HCT116 (cell line): ENCODE measurements around the gene ITGAL. TPM values are rescaled to one million over a fixed set of nuclear protein-coding genes. Genes with fewer than 3 reads are reported as not detected.

ENCODE experiments used
- ATAC-seq: fragments of 200-7000 bp; cut with Tn5 transposase; 2 replicates; pipeline ENCODE4 v1.9.1; 2020; ENCODE audit warnings: mild to moderate bottlenecking, moderate library complexity
- BruUV-seq: library from RNA; stranded (reverse); fragments of 400-500 nt; replicated peaks from 2 replicates; lab custom pipeline; 2021; lab: Mats Ljungman, UMichigan
- CTCF ChIA-PET: fragments of 300-600 bp; sonication (Branson Sonifier 250); formaldehyde crosslinking; loops from one replicate; lab custom pipeline; 2021; ENCODE audit warnings: antibody characterized with exemption; lab: Charles Lee
- POLR2A ChIA-PET: fragments of 300-600, 350-600 bp; sonication (Branson Sonifier 250); formaldehyde crosslinking; loops from one replicate; lab custom pipeline; 2021; ENCODE audit warnings: antibody characterized with exemption; lab: Charles Lee
- RAD21 ChIA-PET, 2 experiments: fragments of 300-600 bp; sonication (Branson Sonifier 250); formaldehyde crosslinking; loops; one replicate each; lab custom pipeline; 2023; ENCODE audit warnings: low total read pairs in 2 of 2; ENCODE audit not compliant: uncharacterized antibody in 2 of 2, unreplicated experiment in 2 of 2, low non-redundant PET in 1 of 2; lab: Charles Lee
- DNase-seq: peaks from one replicate; pipeline ENCODE4 v3.0.0-alpha.2; 2010; ENCODE audit warnings: low read depth, low spot score
- H2AFZ ChIP-seq: fragments of 200-600 bp; shearing (Covaris generic), sonication (generic); 2 replicates; pipeline ENCODE4 v1.6.1; 2017; ENCODE audit warnings: low read depth, mixed run types, mixed read lengths, antibody characterized with exemption, low read length; ENCODE audit not compliant: poor library complexity, severe bottlenecking
- H3K27ac ChIP-seq: 2 replicates; pipeline ENCODE4 v1.5.1; 2012; ENCODE audit warnings: low read depth, low read length
- H3K27me3 ChIP-seq: fragments of 200-600 bp; sonication (generic); 2 replicates; pipeline ENCODE4 v1.6.1; 2016; ENCODE audit warnings: mixed run types, low read length, mixed read lengths; ENCODE audit not compliant: insufficient read depth
- H3K36me3 ChIP-seq, 2 experiments: fragments of 200-500 bp in 1 of 2; fragments of 200-600 bp in 1 of 2; sonication (Bioruptor generic) in 1 of 2; sonication (generic) in 1 of 2; 2 replicates each; pipeline versions ENCODE4 v1.5.1 to v1.6.1; 2014 to 2016; ENCODE audit warnings: low read length in 2 of 2, inconsistent platforms in 1 of 2, mixed read lengths in 1 of 2, mixed run types in 1 of 2; ENCODE audit not compliant: insufficient read depth in 2 of 2, control insufficient read depth in 1 of 2
- H3K4me1 ChIP-seq, 2 experiments: fragments of 200-600 bp in 1 of 2; sonication (generic) in 1 of 2; 2 replicates each; pipeline versions ENCODE4 v1.5.1 to v1.6.1; 2012 to 2017; ENCODE audit warnings: low read length in 2 of 2, inconsistent platforms in 1 of 2, mild to moderate bottlenecking in 1 of 2, mixed read lengths in 1 of 2, mixed run types in 1 of 2, moderate library complexity in 1 of 2; ENCODE audit not compliant: insufficient read depth in 2 of 2, control insufficient read depth in 1 of 2
- H3K4me2 ChIP-seq: fragments of 200-600 bp; sonication (generic); 2 replicates; pipeline ENCODE4 v1.6.1; 2017; ENCODE audit warnings: mixed run types, low read length, mixed read lengths
- H3K4me3 ChIP-seq, 2 experiments: fragments of 200-600 bp in 1 of 2; sonication (generic) in 1 of 2; replicated peaks in 1 of 2; 2 replicates each; pipeline ENCODE4 v1.5.1; 2011 to 2016; ENCODE audit warnings: low read length in 2 of 2, control low read depth in 1 of 2, low read depth in 1 of 2, mild to moderate bottlenecking in 1 of 2, mixed read lengths in 1 of 2, mixed run types in 1 of 2
- H3K79me2 ChIP-seq: fragments of 200-600 bp; sonication (generic); 2 replicates; pipeline ENCODE4 v1.6.1; 2017; ENCODE audit warnings: mild to moderate bottlenecking, mixed run types, low read length, moderate library complexity, mixed read lengths; ENCODE audit not compliant: insufficient read depth
- H3K9ac ChIP-seq: fragments of 200-600 bp; sonication (generic); 2 replicates; pipeline ENCODE4 v1.6.1; 2016; ENCODE audit warnings: low read length, mixed read lengths
- H3K9me2 ChIP-seq: fragments of 200-600 bp; sonication (generic), shearing (Covaris generic); 2 replicates; pipeline ENCODE4 v1.6.1; 2017; ENCODE audit warnings: mixed run types, mild to moderate bottlenecking, moderate library complexity; ENCODE audit not compliant: insufficient read depth
- H3K9me3 ChIP-seq, 2 experiments: fragments of 200-500 bp in 1 of 2; fragments of 200-600 bp in 1 of 2; sonication (Bioruptor generic) in 1 of 2; sonication (generic) in 1 of 2; 2 replicates each; pipeline ENCODE4 v1.6.1; 2014 to 2017; ENCODE audit warnings: low read length in 2 of 2, mixed read lengths in 2 of 2, inconsistent platforms in 1 of 2, low read depth in 1 of 2, mild to moderate bottlenecking in 1 of 2, mixed run types in 1 of 2, moderate library complexity in 1 of 2; ENCODE audit not compliant: control insufficient read depth in 1 of 2, insufficient read depth in 1 of 2
- H4K20me1 ChIP-seq: fragments of 200-600 bp; sonication (generic), shearing (Covaris generic); 2 replicates; pipeline ENCODE4 v1.6.1; 2017; ENCODE audit warnings: mixed run types, mild to moderate bottlenecking, moderate library complexity; ENCODE audit not compliant: insufficient read depth
- ATF3 ChIP-seq: IDR thresholded peaks from 2 replicates; pipeline ENCODE4 v1.6.1; 2012
- CEBPB ChIP-seq: IDR thresholded peaks from 2 replicates; pipeline ENCODE4 v1.6.1; 2012; ENCODE audit warnings: low read depth
- EGR1 ChIP-seq: IDR thresholded peaks from 2 replicates; pipeline ENCODE4 v1.6.1; 2012; ENCODE audit warnings: low read depth
- EZH2 ChIP-seq: fragments of 200-600 bp; sonication (generic); IDR thresholded peaks from 2 replicates; pipeline ENCODE4 v1.6.1; 2017; ENCODE audit warnings: antibody characterized with exemption, mixed run types
- EZH2phosphoT487 ChIP-seq: fragments of 200-600 bp; IDR thresholded peaks from 2 replicates; pipeline ENCODE4 v1.6.1; 2018; ENCODE audit warnings: antibody characterized with exemption, borderline replicate concordance
- FOSL1 ChIP-seq: IDR thresholded peaks from 2 replicates; pipeline ENCODE4 v1.6.1; 2012; ENCODE audit warnings: low read depth
- MAX ChIP-seq: IDR thresholded peaks from 2 replicates; pipeline ENCODE4 v1.6.1; 2012
- POLR2A ChIP-seq: IDR thresholded peaks from 2 replicates; pipeline ENCODE4 v1.7.0; 2011; ENCODE audit warnings: borderline replicate concordance; ENCODE audit not compliant: insufficient read depth, insufficient read length; ENCODE audit errors: extremely low read depth
- REST ChIP-seq: IDR thresholded peaks from 2 replicates; pipeline ENCODE4 v1.6.1; 2012; ENCODE audit warnings: low read depth
- SIN3A ChIP-seq: IDR thresholded peaks from 2 replicates; pipeline ENCODE4 v1.6.1; 2012; ENCODE audit warnings: low read depth
- SP1 ChIP-seq: IDR thresholded peaks from 2 replicates; pipeline ENCODE4 v1.6.1; 2012; ENCODE audit warnings: low read depth
- SRF ChIP-seq: IDR thresholded peaks from 2 replicates; pipeline ENCODE4 v1.6.1; 2012; ENCODE audit warnings: low read depth
- ZBTB33 ChIP-seq: IDR thresholded peaks from 2 replicates; pipeline ENCODE4 v1.6.1; 2011; ENCODE audit warnings: mild to moderate bottlenecking, low read length, moderate library complexity; ENCODE audit not compliant: insufficient replicate concordance; ENCODE audit errors: extremely low read depth
- ZFX ChIP-seq: fragments of 450-650 bp; IDR thresholded peaks from 2 replicates; pipeline ENCODE4 v1.6.1; 2017
- ZNF274 ChIP-seq: fragments of 200-500 bp; sonication (Bioruptor generic); IDR thresholded peaks from 2 replicates; pipeline ENCODE4 v1.6.1; 2014; ENCODE audit warnings: mild to moderate bottlenecking, low read depth, low read length, inconsistent platforms
- intact Hi-C: fragments of 100-400 bp; cut with micrococcal nuclease; formaldehyde crosslinking; loops from 2 replicates; pipeline ENCODE4 v1.10.0; 2022
- total RNA-seq: library from RNA; stranded (reverse); gene quantifications from one replicate; pipeline ENCODE4 v1.2.1, GENCODE V29; 2021; ENCODE audit not compliant: unreplicated experiment
- TF ChIP-seq, protein P1 (sequence below), 3 experiments: fragments of 200-600 bp in 1 of 3; sonication (generic) in 1 of 3; IDR thresholded peaks in 2 of 3; conservative IDR thresholded peaks in 1 of 3; 2 replicates each; pipeline ENCODE4 v1.5.1; 2012 to 2017; ENCODE audit warnings: low read depth in 2 of 3, low read length in 2 of 3, antibody characterized with exemption in 1 of 3, borderline replicate concordance in 1 of 3, control low read depth in 1 of 3, mild to moderate bottlenecking in 1 of 3, mixed read lengths in 1 of 3, mixed run types in 1 of 3, moderate library complexity in 1 of 3; ENCODE audit not compliant: insufficient read depth in 1 of 3

The ITGAL gene
- total RNA-seq, 1 experiment from 2014 or later = 1.4 TPM

GRCh38 chr16:30559690-30560089 is 87.1 kb downstream of the ITGAL start:
- no peak overlapping the region for H3K4me3 ChIP-seq
- H3K79me2 ChIP-seq = peaks cover 14% of the 10 kb centered on the region; the same call in 1 of the 2 replicates
- intact Hi-C loops = no loop called here
- H3K4me1 ChIP-seq = peaks cover 10 to 21% of the 10 kb centered on the region in 2 experiments
- no peaks in the 10 kb centered on the region for H3K9me2 ChIP-seq
- H4K20me1 ChIP-seq = no peaks in the 10 kb centered on the region
- no peak for TF ChIP-seq CEBPB
- TF ChIP-seq EZH2 = no peak
- no peak for TF ChIP-seq SIN3A
- TF ChIP-seq SP1 = no peak
- TF ChIP-seq FOSL1 = no peak
- TF ChIP-seq ZFX = no peak
- no peak for TF ChIP-seq SRF
- no peak for TF ChIP-seq MAX
- TF ChIP-seq EZH2phosphoT487 = no peak
- no peak for TF ChIP-seq REST
- TF ChIP-seq, protein P1, sequence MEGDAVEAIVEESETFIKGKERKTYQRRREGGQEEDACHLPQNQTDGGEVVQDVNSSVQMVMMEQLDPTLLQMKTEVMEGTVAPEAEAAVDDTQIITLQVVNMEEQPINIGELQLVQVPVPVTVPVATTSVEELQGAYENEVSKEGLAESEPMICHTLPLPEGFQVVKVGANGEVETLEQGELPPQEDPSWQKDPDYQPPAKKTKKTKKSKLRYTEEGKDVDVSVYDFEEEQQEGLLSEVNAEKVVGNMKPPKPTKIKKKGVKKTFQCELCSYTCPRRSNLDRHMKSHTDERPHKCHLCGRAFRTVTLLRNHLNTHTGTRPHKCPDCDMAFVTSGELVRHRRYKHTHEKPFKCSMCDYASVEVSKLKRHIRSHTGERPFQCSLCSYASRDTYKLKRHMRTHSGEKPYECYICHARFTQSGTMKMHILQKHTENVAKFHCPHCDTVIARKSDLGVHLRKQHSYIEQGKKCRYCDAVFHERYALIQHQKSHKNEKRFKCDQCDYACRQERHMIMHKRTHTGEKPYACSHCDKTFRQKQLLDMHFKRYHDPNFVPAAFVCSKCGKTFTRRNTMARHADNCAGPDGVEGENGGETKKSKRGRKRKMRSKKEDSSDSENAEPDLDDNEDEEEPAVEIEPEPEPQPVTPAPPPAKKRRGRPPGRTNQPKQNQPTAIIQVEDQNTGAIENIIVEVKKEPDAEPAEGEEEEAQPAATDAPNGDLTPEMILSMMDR (IDR thresholded peaks at IDR 0.05 in 2 of 3, conservative IDR thresholded peaks at IDR 0.05 in 1 of 3; ENCODE audit: borderline replicate concordance in 1 of 3, insufficient read depth in 1 of 3, low read depth in 2 of 3, low read length in 2 of 3) = no peak
- no peak for TF ChIP-seq EGR1
- TF ChIP-seq POLR2A = no peak
- TF ChIP-seq ZBTB33 = no peak
- TF ChIP-seq ATF3 = no peak
- TF ChIP-seq ZNF274 = no peak
- H3K27me3 ChIP-seq = no peaks in the 10 kb centered on the region
- BruUV-seq = no TSS peak
- no peak overlapping the region for H3K4me2 ChIP-seq
- no peak for DNase-seq
- no peak for ATAC-seq
- ChIA-PET RAD21 (no interaction called here), POLR2A (no interaction called here), CTCF (no interaction called here)
- no peak overlapping the region for H2AFZ ChIP-seq
- no peaks in the 10 kb centered on the region for H3K9me3 ChIP-seq
- no peak overlapping the region for H3K9ac ChIP-seq
- H3K36me3 ChIP-seq = peaks cover 0 to 2% of the 10 kb centered on the region in 2 experiments; a peak in 1 of 4 replicates
- H3K27ac ChIP-seq = no peak overlapping the region
